ENCODE results near the gene TMPRSS4. TPM values are rescaled to one million over a fixed set of nuclear protein-coding genes. Genes with fewer than 3 reads are reported as not detected.

Gene TMPRSS4
- total and polyA plus RNA-seq, 2 experiments from 2014 or later: 0.10 to 0.58 TPM

GRCh38 chr11:118071416-118072030, 5.4 kb upstream of the TMPRSS4 start:
- Mint-ChIP-seq H3K4me1 (peaks cover 6% of the 10 kb centered on the region), H3K27me3 (ENCODE audit: insufficient read depth, low read depth, poor library complexity) (peaks cover 10% of the 10 kb centered on the region), H3K36me3 (ENCODE audit: low read depth) (no peaks in the 10 kb centered on the region), H3K4me3 (no peak overlapping the region), H3K9me3 (no peaks in the 10 kb centered on the region; the same call in 2 of the 3 replicates), H3K27ac (no peak overlapping the region)
- ATAC-seq: peak; percentile 55
- H3K4me2 ChIP-seq: no peak overlapping the region
- no peaks in the 10 kb centered on the region for H3K27me3 ChIP-seq (ENCODE audit: insufficient read depth)
- no peak overlapping the region for H3K4me3 ChIP-seq
- peak; percentile 27 for DNase-seq (ENCODE audit: low spot score)
- H3K36me3 ChIP-seq (ENCODE audit: insufficient read depth): no peaks in the 10 kb centered on the region
- H2AFZ ChIP-seq: no peak overlapping the region
- H3K4me1 ChIP-seq (ENCODE audit: insufficient read depth): no peaks in the 10 kb centered on the region; the same call in 1 of the 2 replicates
- H3K79me2 ChIP-seq (replicated peaks; ENCODE audit: insufficient read depth): no peaks in the 10 kb centered on the region
- TF ChIP-seq ZNF114 (CRISPR knock-in tag; IDR thresholded peaks at IDR 0.05) (no peak), REST (IDR thresholded peaks at IDR 0.05; ENCODE audit: unreplicated experiment) (no peak), ETS1 (IDR thresholded peaks at IDR 0.05) (no peak), CTCF (conservative IDR thresholded peaks at IDR 0.05; ENCODE audit: low read depth in 2 of 2) (no peak), ZNF331 (CRISPR knock-in tag; IDR thresholded peaks at IDR 0.05; ENCODE audit: low read depth) (no peak), EZH2 (IDR thresholded peaks at IDR 0.05; ENCODE audit: low read depth, unreplicated experiment) (no peak), POLR2AphosphoS5 (IDR thresholded peaks at IDR 0.05; ENCODE audit: low read depth) (no peak), STAT1 (IDR thresholded peaks at IDR 0.05; ENCODE audit: unreplicated experiment) (no peak), JUNB (IDR thresholded peaks at IDR 0.05; ENCODE audit: unreplicated experiment) (no peak), CREB1 (CRISPR knock-in tag; IDR thresholded peaks at IDR 0.05; ENCODE audit: low read depth) (no peak), NANOG (IDR thresholded peaks at IDR 0.05; ENCODE audit: borderline replicate concordance) (no peak), EZH2phosphoT487 (IDR thresholded peaks at IDR 0.05; ENCODE audit: unreplicated experiment) (no peak), ZNF462 (CRISPR knock-in tag; IDR thresholded peaks at IDR 0.05) (no peak)
- no peaks in the 10 kb centered on the region for H3K9me2 ChIP-seq (ENCODE audit: insufficient read depth)
- H3F3A ChIP-seq (replicated peaks; ENCODE audit: low read depth): no peaks in the 10 kb centered on the region
- H4K20me1 ChIP-seq (replicated peaks; ENCODE audit: insufficient read depth): no peaks in the 10 kb centered on the region
- no peak overlapping the region for H3K27ac ChIP-seq (ENCODE audit: low read depth)
